Dermis microvascular lymphatic vessel endothelial cell (primary cell): ENCODE results near the gene ETNK1. TPM values are rescaled to one million over a fixed set of nuclear protein-coding genes. Genes with fewer than 3 reads are reported as not detected.
A peak's percentile ranks its signal among the peaks of the same experiment; 100 is the strongest.
"Not testable (repeated sequence)": the region's sequence is repeated elsewhere in the genome, so short reads cannot be mapped to it uniquely, and the experiment has no call there.

Experiments
- DNase-seq, 2 donors: peaks; one replicate each; pipeline versions ENCODE4 v3.0.0 to v3.0.0-alpha.2; 2010; ENCODE audit warnings: low read depth in 2 of 2
- total RNA-seq: library from RNA; depleted of rRNA; stranded (reverse); fragments of >200 nt; gene quantifications from 2 replicates; pipeline ENCODE4 v1.2.1, GENCODE V29; 2014

The ETNK1 gene
- total RNA-seq, 1 donor from 2014 or later: 39.3 TPM

- peak; percentile 81 to 88 for DNase-seq
Measured at GRCh38 chr12:22687361-22688076, 62.5 kb downstream of the ETNK1 start.

- DNase-seq: no peak
Measured at GRCh38 chr12:22689876-22690275, 64.9 kb downstream of the ETNK1 start.

GRCh38 chr12:22691319-22691718 lies 66.3 kb downstream of the ETNK1 start:
- DNase-seq: no peak

- not testable (repeated sequence) for DNase-seq
Measured at GRCh38 chr12:22692467-22692866, 67.5 kb downstream of the ETNK1 start.

GRCh38 chr12:22692964-22693555 lies 68.1 kb downstream of the ETNK1 start:
- DNase-seq: no peak

- no peak for DNase-seq
Measured at GRCh38 chr12:22698576-22698975, 73.6 kb downstream of the ETNK1 start.

- DNase-seq: not testable (repeated sequence)
Measured at GRCh38 chr12:22699705-22700104, 74.7 kb downstream of the ETNK1 start.

- no peak for DNase-seq
Measured at GRCh38 chr12:22700106-22700505, 75.1 kb downstream of the ETNK1 start.

- DNase-seq: not testable (repeated sequence)
Measured at GRCh38 chr12:22701216-22701809, 76.3 kb downstream of the ETNK1 start.

- DNase-seq: no peak
Measured at GRCh38 chr12:22702690-22703089, 77.7 kb downstream of the ETNK1 start.

GRCh38 chr12:22709292-22709691 lies 84.3 kb downstream of the ETNK1 start:
- peak; percentile 16 to 18 for DNase-seq

- no peak for DNase-seq
Measured at GRCh38 chr12:22712083-22712482, 87.1 kb downstream of the ETNK1 start.

GRCh38 chr12:22715254-22715653 lies 90.3 kb downstream of the ETNK1 start:
- DNase-seq: no peak

- no peak for DNase-seq
Measured at GRCh38 chr12:22719745-22720144, 94.8 kb downstream of the ETNK1 start.

- no peak for DNase-seq
Measured at GRCh38 chr12:22722081-22722480, 97.1 kb downstream of the ETNK1 start.

- no peak for DNase-seq
Measured at GRCh38 chr12:22722779-22723178, 97.8 kb downstream of the ETNK1 start.

- DNase-seq: no peak
Measured at GRCh38 chr12:22728987-22729386, 104.0 kb downstream of the ETNK1 start.

- no peak for DNase-seq
Measured at GRCh38 chr12:22729431-22729956, 104.5 kb downstream of the ETNK1 start.

GRCh38 chr12:22729957-22730443 lies 105.0 kb downstream of the ETNK1 start:
- peak in 1 of 2 donors; percentile 11 for DNase-seq

GRCh38 chr12:22731236-22731635 lies 106.3 kb downstream of the ETNK1 start:
- no peak for DNase-seq

- no peak for DNase-seq
Measured at GRCh38 chr12:22733756-22734155, 108.8 kb downstream of the ETNK1 start.

- DNase-seq: peak in 1 of 2 donors; percentile 56
Measured at GRCh38 chr12:22738945-22739344, 114.0 kb downstream of the ETNK1 start.
